HepG2 (cell line): Measurements from ENCODE around the gene PRCD. TPM values are rescaled to one million over a fixed set of nuclear protein-coding genes. Genes with fewer than 3 reads are reported as not detected.

Experiments
- AKAP8 ChIP-seq: sonication (generic); formaldehyde crosslinking; IDR thresholded peaks from 2 replicates; pipeline ENCODE4 v1.5.1; 2020; ENCODE audit warnings: mild to moderate bottlenecking, missing genetic modification reagents
- ARID4A ChIP-seq: sonication (generic); formaldehyde crosslinking; IDR thresholded peaks from 2 replicates; pipeline ENCODE4 v1.5.0; 2020; ENCODE audit warnings: mild to moderate bottlenecking, missing genetic modification reagents, borderline replicate concordance
- E2F1 ChIP-seq: sonication (generic); formaldehyde crosslinking; IDR thresholded peaks from 2 replicates; pipeline ENCODE4 v1.5.0; 2020; ENCODE audit warnings: missing genetic modification reagents
- GLI4 ChIP-seq: sonication (generic); formaldehyde crosslinking; IDR thresholded peaks from 2 replicates; pipeline ENCODE4 v1.5.1; 2020; ENCODE audit warnings: missing genetic modification reagents, mild to moderate bottlenecking, moderate library complexity, borderline replicate concordance
- GTF2F1 ChIP-seq: fragments of 150-350 bp; IDR thresholded peaks from 2 replicates; pipeline ENCODE4 v1.6.1; 2014; ENCODE audit warnings: low read length
- JARID2 ChIP-seq: sonication (generic); formaldehyde crosslinking; IDR thresholded peaks from 2 replicates; pipeline ENCODE4 v1.8.1; 2023; ENCODE audit warnings: missing genetic modification reagents, inconsistent platforms; ENCODE audit not compliant: insufficient replicate concordance
- JDP2 ChIP-seq: sonication (generic); formaldehyde crosslinking; IDR thresholded peaks from 2 replicates; pipeline ENCODE4 v1.8.1; 2022; ENCODE audit warnings: missing genetic modification reagents, borderline replicate concordance
- MTA1 ChIP-seq: sonication (generic); formaldehyde crosslinking; IDR thresholded peaks from 2 replicates; pipeline ENCODE4 v1.4.0; 2020; ENCODE audit warnings: missing genetic modification reagents, mild to moderate bottlenecking, borderline replicate concordance
- PAWR ChIP-seq: sonication (generic); formaldehyde crosslinking; IDR thresholded peaks from 2 replicates; pipeline ENCODE4 v1.4.0; 2020; ENCODE audit warnings: missing genetic modification reagents, mild to moderate bottlenecking, borderline replicate concordance
- TERF1 ChIP-seq: sonication (generic); formaldehyde crosslinking; IDR thresholded peaks from 2 replicates; pipeline ENCODE4 v1.8.0; 2022; ENCODE audit warnings: mild to moderate bottlenecking, missing genetic modification reagents, moderate library complexity
- TGIF2 ChIP-seq: IDR thresholded peaks from 2 replicates; pipeline ENCODE4 v1.6.1; 2016; ENCODE audit warnings: control low read depth, missing compliant biosample characterization
- ZBTB46 ChIP-seq: sonication (generic); formaldehyde crosslinking; IDR thresholded peaks from 2 replicates; pipeline ENCODE4 v1.4.0; 2020; ENCODE audit warnings: mild to moderate bottlenecking, missing genetic modification reagents, borderline replicate concordance
- ZNF24 ChIP-seq: fragments of 450-650 bp; IDR thresholded peaks from 2 replicates; pipeline ENCODE4 v1.6.1; 2017; ENCODE audit warnings: antibody characterized with exemption, mild to moderate bottlenecking
- ZNF383 ChIP-seq: sonication (generic); formaldehyde crosslinking; IDR thresholded peaks from 2 replicates; pipeline ENCODE4 v1.4.0; 2020; ENCODE audit warnings: missing genetic modification reagents, mild to moderate bottlenecking, borderline replicate concordance
- ZNF441 ChIP-seq: sonication (generic); formaldehyde crosslinking; IDR thresholded peaks from 2 replicates; pipeline ENCODE4 v1.7.0; 2021; ENCODE audit warnings: missing genetic modification reagents, borderline replicate concordance
- ZNF530 ChIP-seq: sonication (generic); formaldehyde crosslinking; IDR thresholded peaks from 2 replicates; pipeline ENCODE4 v1.5.0; 2020; ENCODE audit warnings: low read depth, mild to moderate bottlenecking, missing genetic modification reagents
- ZNF616 ChIP-seq: sonication (generic); formaldehyde crosslinking; IDR thresholded peaks from 2 replicates; pipeline ENCODE4 v1.5.0; 2020; ENCODE audit warnings: low read depth, mild to moderate bottlenecking, missing genetic modification reagents
- ZZZ3 ChIP-seq: sonication (generic); formaldehyde crosslinking; IDR thresholded peaks from 2 replicates; pipeline ENCODE4 v1.4.0; 2020; ENCODE audit warnings: missing genetic modification reagents, mild to moderate bottlenecking, borderline replicate concordance
- polyA plus RNA-seq, 8 experiments: library from polyadenylated mRNA; depleted of rRNA in 3 of 8; stranded (reverse) in 7 of 8; unstranded in 1 of 8; fragments of >200 nt; fragmentation: Illumina TruSeq in 4 of 8; extraction: Trizol in 4 of 8; gene quantifications; 2 replicates each; pipeline versions ENCODE4 v1.2.1 to v1.2.3, GENCODE V29; 2011 to 2016; ENCODE audit warnings: low read depth in 4 of 8, missing spikeins in 1 of 8, mixed read lengths in 1 of 8; ENCODE audit not compliant: insufficient read depth in 1 of 8
- total RNA-seq, 5 experiments: library from RNA; depleted of rRNA; stranded (reverse); fragments of >200 nt; fragmentation: Illumina TruSeq; extraction: Trizol; gene quantifications; 2 replicates each; pipeline ENCODE4 v1.2.3, GENCODE V29; 2016; ENCODE audit warnings: low read depth in 1 of 5

Gene PRCD
- total and polyA plus RNA-seq, 2 of the 13 experiments (the other 11 are each of a cell fraction or from before 2014, with no cell fraction given) = 0.51 TPM; not detected in 1

GRCh38 chr17:76497979-76498875, 41.6 kb upstream of the PRCD start (continued):
- TF ChIP-seq TERF1 (no peak), E2F1 (no peak), ZNF530 (CRISPR knock-in tag) (no peak), ZBTB46 (CRISPR knock-in tag) (peak; percentile 76; the same call in 1 of the 2 replicates), GLI4 (CRISPR knock-in tag) (peak; percentile 89; the same call in 1 of the 2 replicates), GTF2F1 (0 out of 2 replicates have a peak, but pooled peaks have one; percentile 27), ZNF383 (CRISPR knock-in tag) (peak; percentile 92; the same call in 1 of the 2 replicates), JDP2 (CRISPR knock-in tag) (no peak), TGIF2 (CRISPR knock-in tag) (peak; percentile 84), PAWR (CRISPR knock-in tag) (no peak), ZZZ3 (CRISPR knock-in tag) (peak; percentile 73; the same call in 1 of the 2 replicates), MTA1 (peak; percentile 87; the same call in 1 of the 2 replicates), ARID4A (CRISPR knock-in tag) (peak; percentile 91), ZNF24 (no peak), JARID2 (CRISPR knock-in tag) (peak; percentile 51), ZNF616 (CRISPR knock-in tag) (peak; percentile 93), ZNF441 (peak; percentile 42; the same call in 1 of the 2 replicates), AKAP8 (CRISPR knock-in tag) (peak; percentile 98)
